Neural crest cell (in vitro differentiated cells): ENCODE measurements around the gene TMEM181. TPM values are rescaled to one million over a fixed set of nuclear protein-coding genes. Genes with fewer than 3 reads are reported as not detected.

Experiments used
- DNase-seq: peaks from one replicate; pipeline ENCODE4 v3.0.0; 2021; ENCODE audit warnings: low read depth, mixed read lengths, low spot score
- H3K27ac Mint-ChIP-seq: one replicate; pipeline ENCODE4 v1.8.0; 2021; ENCODE audit warnings: mild to moderate bottlenecking, mixed read lengths; ENCODE audit not compliant: unreplicated experiment
- H3K27me3 Mint-ChIP-seq: 2 replicates; pipeline ENCODE4 v1.8.0; 2021; ENCODE audit warnings: low read depth, mild to moderate bottlenecking, mixed read lengths
- H3K36me3 Mint-ChIP-seq: 2 replicates; pipeline ENCODE4 v1.8.0; 2021; ENCODE audit warnings: low read depth, mild to moderate bottlenecking, mixed read lengths
- H3K4me1 Mint-ChIP-seq: 2 replicates; pipeline ENCODE4 v1.8.0; 2021; ENCODE audit warnings: mixed read lengths
- H3K4me3 Mint-ChIP-seq: one replicate; pipeline ENCODE4 v1.8.0; 2021; ENCODE audit warnings: mild to moderate bottlenecking, mixed read lengths
- H3K9me3 Mint-ChIP-seq: 2 replicates; pipeline ENCODE4 v1.8.0; 2021; ENCODE audit warnings: mixed read lengths
- total RNA-seq: library from RNA; stranded (reverse); gene quantifications from 2 replicates; pipeline ENCODE4 v1.2.1, GENCODE V29; 2021
- TF ChIP-seq, protein P1 (sequence below): fragments of 200-600 bp; sonication (generic); conservative IDR thresholded peaks from 2 replicates; pipeline ENCODE4 v1.5.0; 2021; ENCODE audit warnings: antibody characterized with exemption, mild to moderate bottlenecking

Gene TMEM181
- total RNA-seq, 1 donor from 2014 or later: 23.9 TPM

DNA sequence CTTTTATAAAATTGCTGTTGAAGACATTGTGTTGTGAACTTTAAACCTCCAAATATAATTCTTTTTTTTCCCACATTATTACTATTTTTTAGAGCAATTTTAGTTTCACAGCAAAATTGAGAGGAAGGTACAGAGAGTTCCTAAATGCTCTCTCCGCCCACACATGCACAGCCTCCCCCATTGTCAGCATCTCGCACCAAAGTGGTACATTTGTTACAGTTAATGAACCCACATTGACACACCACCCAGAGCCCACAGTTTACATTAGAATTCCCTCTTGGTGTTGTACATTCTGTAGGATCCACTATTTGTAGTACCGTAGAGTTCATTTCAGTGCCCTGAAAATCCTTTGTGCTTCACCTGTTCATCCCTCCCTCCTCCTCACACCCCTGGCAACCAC is 33.8 kb downstream of the TMEM181 start:
- Mint-ChIP-seq H3K9me3 (no peaks in the 10 kb centered on the region), H3K4me1 (peaks cover 18% of the 10 kb centered on the region), H3K4me3 (no peak overlapping the region), H3K27ac (no peak overlapping the region), H3K36me3 (peaks cover 17% of the 10 kb centered on the region), H3K27me3 (no peaks in the 10 kb centered on the region)
- TF ChIP-seq, protein P1, sequence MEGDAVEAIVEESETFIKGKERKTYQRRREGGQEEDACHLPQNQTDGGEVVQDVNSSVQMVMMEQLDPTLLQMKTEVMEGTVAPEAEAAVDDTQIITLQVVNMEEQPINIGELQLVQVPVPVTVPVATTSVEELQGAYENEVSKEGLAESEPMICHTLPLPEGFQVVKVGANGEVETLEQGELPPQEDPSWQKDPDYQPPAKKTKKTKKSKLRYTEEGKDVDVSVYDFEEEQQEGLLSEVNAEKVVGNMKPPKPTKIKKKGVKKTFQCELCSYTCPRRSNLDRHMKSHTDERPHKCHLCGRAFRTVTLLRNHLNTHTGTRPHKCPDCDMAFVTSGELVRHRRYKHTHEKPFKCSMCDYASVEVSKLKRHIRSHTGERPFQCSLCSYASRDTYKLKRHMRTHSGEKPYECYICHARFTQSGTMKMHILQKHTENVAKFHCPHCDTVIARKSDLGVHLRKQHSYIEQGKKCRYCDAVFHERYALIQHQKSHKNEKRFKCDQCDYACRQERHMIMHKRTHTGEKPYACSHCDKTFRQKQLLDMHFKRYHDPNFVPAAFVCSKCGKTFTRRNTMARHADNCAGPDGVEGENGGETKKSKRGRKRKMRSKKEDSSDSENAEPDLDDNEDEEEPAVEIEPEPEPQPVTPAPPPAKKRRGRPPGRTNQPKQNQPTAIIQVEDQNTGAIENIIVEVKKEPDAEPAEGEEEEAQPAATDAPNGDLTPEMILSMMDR: no peak
- no peak for DNase-seq

DNA sequence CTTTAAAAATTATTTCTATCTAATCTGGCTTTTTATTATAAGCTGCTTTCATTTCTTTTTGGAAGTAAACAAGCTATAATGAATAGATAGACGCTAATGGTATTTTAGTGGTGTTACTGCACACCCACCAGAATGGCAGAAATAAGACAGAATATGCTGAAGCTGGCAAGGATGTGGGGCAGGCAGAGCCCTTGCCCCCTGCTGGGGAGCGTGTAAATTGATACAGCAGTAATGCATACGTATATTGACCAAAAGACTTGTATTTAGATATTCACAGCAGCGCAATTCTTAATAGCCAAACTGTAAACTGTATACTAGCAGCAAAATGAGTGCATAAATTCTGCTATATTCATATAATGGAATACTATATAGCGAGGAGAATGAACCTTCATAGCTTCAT is 35.3 kb downstream of the TMEM181 start:
- no peak for DNase-seq
- Mint-ChIP-seq H3K27me3 (no peaks in the 10 kb centered on the region), H3K4me3 (no peak overlapping the region), H3K36me3 (peaks cover 15% of the 10 kb centered on the region), H3K9me3 (no peaks in the 10 kb centered on the region), H3K4me1 (peaks cover 18% of the 10 kb centered on the region), H3K27ac (no peak overlapping the region)
- TF ChIP-seq, protein P1: peak; percentile 54

DNA sequence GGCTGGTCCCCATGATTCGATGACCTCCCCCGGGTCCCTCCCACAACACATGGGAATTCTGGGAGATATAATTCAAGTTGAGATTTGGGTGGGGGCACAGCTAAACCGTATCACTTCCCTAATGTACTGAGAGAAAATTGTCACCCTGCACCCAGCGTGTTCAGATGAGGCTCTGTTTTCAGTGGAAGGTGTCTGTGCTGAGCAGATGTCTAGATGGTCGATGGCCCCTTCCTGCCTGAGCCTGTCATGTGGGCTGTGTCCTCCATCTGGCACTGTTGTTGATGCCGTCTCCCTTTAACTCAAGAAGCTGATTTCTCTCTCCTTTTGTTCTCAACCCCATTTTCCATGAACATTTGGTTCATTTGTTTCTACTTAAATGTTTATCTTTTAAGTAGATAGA is 37.0 kb downstream of the TMEM181 start:
- no peak for DNase-seq
- peak overlapping the region; percentile 82 for H3K27ac Mint-ChIP-seq
- H3K36me3 Mint-ChIP-seq: peaks cover 7% of the 10 kb centered on the region
- no peaks in the 10 kb centered on the region for H3K27me3 Mint-ChIP-seq
- H3K9me3 Mint-ChIP-seq: no peaks in the 10 kb centered on the region
- TF ChIP-seq, protein P1: no peak
- no peak overlapping the region for H3K4me3 Mint-ChIP-seq
- peaks cover 7% of the 10 kb centered on the region for H3K4me1 Mint-ChIP-seq

DNA sequence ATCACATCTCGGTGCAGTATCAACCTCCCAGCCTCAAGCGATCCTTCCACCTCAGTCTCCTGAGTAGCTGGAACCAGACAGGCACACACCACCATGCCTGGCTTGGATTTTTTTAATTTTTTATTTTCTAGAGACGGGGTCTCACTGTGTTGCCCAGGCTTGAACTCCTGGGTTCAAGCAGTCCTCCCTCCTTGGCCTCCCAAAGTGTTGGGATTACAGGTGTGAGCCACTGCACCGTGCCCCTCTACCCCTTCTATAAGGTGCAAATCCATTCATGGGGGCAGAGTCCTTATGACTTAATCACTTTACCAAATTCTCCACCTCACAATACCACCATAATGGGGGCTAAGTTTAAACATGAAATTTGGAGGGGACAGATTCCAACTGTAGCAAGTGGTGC is 37.7 kb downstream of the TMEM181 start:
- Mint-ChIP-seq H3K9me3 (no peaks in the 10 kb centered on the region), H3K36me3 (peaks cover 12% of the 10 kb centered on the region), H3K27ac (no peak overlapping the region), H3K27me3 (no peaks in the 10 kb centered on the region), H3K4me1 (peaks cover 7% of the 10 kb centered on the region), H3K4me3 (no peak overlapping the region)
- TF ChIP-seq, protein P1: no peak
- no peak for DNase-seq

DNA sequence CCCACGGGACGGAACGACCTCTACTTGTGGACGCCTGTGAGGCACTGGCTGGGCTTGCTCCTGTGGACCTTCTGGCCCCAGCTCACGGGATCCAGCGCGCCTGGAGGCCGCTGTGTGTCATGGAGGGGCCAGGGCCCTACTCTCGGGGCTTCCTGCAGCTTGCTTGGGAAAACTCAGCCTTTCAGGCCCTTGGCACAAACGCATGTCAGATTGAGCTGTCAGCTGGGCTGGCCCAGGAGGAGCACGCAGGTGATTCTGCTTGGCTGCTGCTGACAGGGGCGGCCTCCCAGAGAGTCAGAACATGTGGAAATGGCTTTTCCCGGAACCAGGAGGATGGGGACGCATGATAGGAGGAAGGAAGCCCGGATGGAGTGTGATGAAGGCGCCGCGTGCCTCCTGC is 39.7 kb downstream of the TMEM181 start:
- Mint-ChIP-seq H3K4me3 (no peak overlapping the region), H3K27ac (no peak overlapping the region), H3K36me3 (peaks cover 15% of the 10 kb centered on the region), H3K9me3 (no peaks in the 10 kb centered on the region), H3K27me3 (no peaks in the 10 kb centered on the region), H3K4me1 (peaks cover 7% of the 10 kb centered on the region)
- DNase-seq: no peak
- TF ChIP-seq, protein P1: no peak
